Measurements from ENCODE around the gene KXD1. TPM values are rescaled to one million over a fixed set of nuclear protein-coding genes. Genes with fewer than 3 reads are reported as not detected.

Gene KXD1
- polyA plus RNA-seq, 6 donors from 2014 or later, result 75.3 to 108 (median 84.5) TPM

Other genes with a start within 250 kb of the KXD1 start
- 100 to 1,000 TPM; 111 to 157 (median 123) TPM for gene LSM4, start 234.8 kb upstream of the KXD1 start, polyA plus RNA-seq (ENCODE audit: low read depth in 6 of 6)
- gene PGPEP1, start 217.3 kb upstream of the KXD1 start, polyA plus RNA-seq (ENCODE audit: low read depth in 6 of 6), result 10 to 100 TPM in 2 of 6 donors, 1 to 10 TPM in 4; 4.0 to 11.8 (median 8.0) TPM
- not detected for gene GDF15, start 171.7 kb upstream of the KXD1 start, polyA plus RNA-seq (ENCODE audit: low read depth in 6 of 6)
- gene LRRC25, start 160.2 kb upstream of the KXD1 start, polyA plus RNA-seq (ENCODE audit: low read depth in 6 of 6), result 10 to 100 TPM in 4 of 6 donors, 1 to 10 TPM in 1, under 1 TPM in 1; 0.17 to 30.8 (median 17.9) TPM
- gene SSBP4, start 138.5 kb upstream of the KXD1 start, polyA plus RNA-seq (ENCODE audit: low read depth in 6 of 6), result 10 to 100 TPM; 54.7 to 78.0 (median 61.8) TPM
- 10 to 100 TPM in 2 of 6 donors, 1 to 10 TPM in 4; 6.3 to 12.2 (median 8.6) TPM for gene ISYNA1, start 119.7 kb upstream of the KXD1 start, polyA plus RNA-seq (ENCODE audit: low read depth in 6 of 6)
- gene ELL, start 35.8 kb upstream of the KXD1 start, polyA plus RNA-seq (ENCODE audit: low read depth in 6 of 6), result 10 to 100 TPM in 5 of 6 donors, 1 to 10 TPM in 1; 7.0 to 19.3 (median 14.6) TPM
- 100 to 1,000 TPM in 1 of 6 donors, 10 to 100 TPM in 5; 69.8 to 100 (median 71.6) TPM for gene FKBP8, start 14.3 kb upstream of the KXD1 start, polyA plus RNA-seq (ENCODE audit: low read depth in 6 of 6)
- 1,000 to 10,000 TPM; 1,188 to 1,782 (median 1,685) TPM for gene UBA52, start 14.0 kb downstream of the KXD1 start, polyA plus RNA-seq (ENCODE audit: low read depth in 6 of 6)
- gene REX1BD, start 30.9 kb downstream of the KXD1 start, polyA plus RNA-seq (ENCODE audit: low read depth in 6 of 6), result 100 to 1,000 TPM in 2 of 6 donors, 10 to 100 TPM in 4; 76.0 to 107 (median 91.9) TPM
- 1 to 10 TPM in 2 of 6 donors, under 1 TPM in 2, not detected in 2; 0.44 to 7.0 (median 0.97) TPM for gene CRLF1, start 48.9 kb downstream of the KXD1 start, polyA plus RNA-seq (ENCODE audit: low read depth in 6 of 6)
- not detected for gene TMEM59L, start 55.0 kb downstream of the KXD1 start, polyA plus RNA-seq (ENCODE audit: low read depth in 6 of 6)
- 1 to 10 TPM in 5 of 6 donors, not detected in 1; 2.0 to 3.7 (median 3.6) TPM for gene KLHL26, start 79.2 kb downstream of the KXD1 start, polyA plus RNA-seq (ENCODE audit: low read depth in 6 of 6)
- gene CRTC1, start 125.8 kb downstream of the KXD1 start, polyA plus RNA-seq (ENCODE audit: low read depth in 6 of 6), result 1 to 10 TPM in 5 of 6 donors, not detected in 1; 1.4 to 2.4 (median 1.4) TPM
- gene COMP, start 233.4 kb downstream of the KXD1 start, polyA plus RNA-seq (ENCODE audit: low read depth in 6 of 6), result under 1 TPM in 1 of 6 donors, not detected in 5; 0.36 TPM